K562 (cell line): Measurements from ENCODE around the gene C1QBP. TPM values are rescaled to one million over a fixed set of nuclear protein-coding genes. Genes with fewer than 3 reads are reported as not detected.

ENCODE experiments used
- BMI1 ChIP-seq: fragments of 150-350 bp; IDR thresholded peaks from 2 replicates; pipeline ENCODE4 v1.6.1; 2014; ENCODE audit warnings: low read length
- BRD4 ChIP-seq: fragments of 200-600 bp; sonication (generic); IDR thresholded peaks from 2 replicates; pipeline ENCODE4 v1.6.1; 2017; ENCODE audit warnings: inconsistent platforms
- CCNT2 ChIP-seq: IDR thresholded peaks from 2 replicates; pipeline ENCODE4 v1.6.1; 2011; ENCODE audit warnings: borderline replicate concordance, low read depth, mild to moderate bottlenecking, moderate library complexity, mixed read lengths, low read length; ENCODE audit not compliant: insufficient read length; ENCODE audit errors: extremely low read depth
- FOSL1 ChIP-seq: fragments of 200-800 bp; sonication (Bioruptor generic); conservative IDR thresholded peaks from 2 replicates; pipeline ENCODE4 v1.6.1; 2016; ENCODE audit warnings: missing genetic modification characterization, missing compliant biosample characterization
- GTF2F1 ChIP-seq: IDR thresholded peaks from 2 replicates; pipeline ENCODE4 v1.6.1; 2011; ENCODE audit warnings: low read depth, low read length, improper control_type of control experiment
- HDAC2 ChIP-seq: fragments of 450-650 bp; IDR thresholded peaks from 2 replicates; pipeline ENCODE4 v1.6.1; 2016; ENCODE audit warnings: mild to moderate bottlenecking
- KDM5B ChIP-seq: fragments of 200-600 bp; sonication (generic); IDR thresholded peaks from 2 replicates; pipeline ENCODE4 v1.6.1; 2012; ENCODE audit warnings: low read depth, mild to moderate bottlenecking, moderate library complexity, low read length, control low read depth, inconsistent platforms; ENCODE audit not compliant: insufficient replicate concordance
- NEUROD1 ChIP-seq: fragments of 150-350 bp; IDR thresholded peaks from 2 replicates; pipeline ENCODE4 v1.6.1; 2014; ENCODE audit warnings: borderline replicate concordance, low read length, low read depth; ENCODE audit not compliant: partially characterized antibody
- RBBP5 ChIP-seq: fragments of 200-600 bp; sonication (generic); IDR thresholded peaks from 2 replicates; pipeline ENCODE4 v1.6.1; 2012; ENCODE audit warnings: borderline replicate concordance, mild to moderate bottlenecking, low read length, control low read depth, inconsistent platforms; ENCODE audit not compliant: insufficient read depth, poor library complexity, severe bottlenecking
- RNF2 ChIP-seq: sonication (generic); IDR thresholded peaks from 2 replicates; pipeline ENCODE4 v1.6.1; 2016
- TEAD1 ChIP-seq, 2 experiments: fragments of 450-650 bp in 1 of 2; sonication (generic) in 1 of 2; formaldehyde crosslinking; IDR thresholded peaks; 2 replicates each; pipeline versions ENCODE4 v1.4.0 to v1.8.0; 2020 to 2022; ENCODE audit warnings: mild to moderate bottlenecking in 2 of 2, missing genetic modification reagents in 1 of 2
- VEZF1 ChIP-seq: fragments of 200-800 bp; sonication (Bioruptor generic); IDR thresholded peaks from 2 replicates; pipeline ENCODE4 v1.6.1; 2017; ENCODE audit warnings: missing genetic modification characterization, missing compliant biosample characterization
- ZC3H11A ChIP-seq: IDR thresholded peaks from 2 replicates; pipeline ENCODE4 v1.6.1; 2012; ENCODE audit warnings: low read depth, low read length, improper control_type of control experiment
- ZFPM2 ChIP-seq: fragments of 250-450 bp; sonication (Bioruptor Pico); IDR thresholded peaks from 2 replicates; pipeline ENCODE4 v1.5.1; 2022; ENCODE audit warnings: mild to moderate bottlenecking
- polyA plus RNA-seq, 8 experiments: library from polyadenylated mRNA; depleted of rRNA in 4 of 8; stranded (reverse) in 5 of 8; unstranded in 3 of 8; fragments of >200 nt; fragmentation: Nextera tagmentation in 2 of 8; fragmentation: Illumina TruSeq in 1 of 8; extraction: Ambion mirVana in 2 of 8; extraction: Trizol in 1 of 8; gene quantifications; 2 replicates each; pipeline versions ENCODE4 v1.2.1 to v1.2.3, GENCODE V29; 2011 to 2014; ENCODE audit warnings: inconsistent platforms in 1 of 8, missing spikeins in 1 of 8
- total RNA-seq, 7 experiments: library from RNA; depleted of rRNA in 6 of 7; stranded (reverse); fragments of >200 nt in 6 of 7; fragmentation: Illumina TruSeq in 2 of 7; extraction: Trizol in 2 of 7; gene quantifications; 2 replicates each; pipeline versions ENCODE4 v1.2.1 to v1.2.3, GENCODE V29; 2011 to 2021; ENCODE audit warnings: low replicate concordance in 1 of 7
- TF ChIP-seq, protein P1 (sequence below): fragments of 200-800 bp; sonication (Bioruptor generic); IDR thresholded peaks from 2 replicates; pipeline ENCODE4 v1.6.1; 2017; ENCODE audit warnings: missing genetic modification characterization, missing compliant biosample characterization
- TF ChIP-seq, protein P2 (sequence below): fragments of 450-650 bp; IDR thresholded peaks from 2 replicates; pipeline ENCODE4 v1.6.1; 2018; ENCODE audit not compliant: partially characterized antibody
- TF ChIP-seq, protein P3 (sequence below): fragments of 450-650 bp; IDR thresholded peaks from 2 replicates; pipeline ENCODE4 v1.6.1; 2014; ENCODE audit warnings: low read depth, mild to moderate bottlenecking, moderate library complexity, borderline replicate concordance

The C1QBP gene
- total and polyA plus RNA-seq, 9 of the 15 experiments (the other 6 are each of a cell fraction or from before 2014, with no cell fraction given), result 90.7 to 665 (median 414) TPM

- TF ChIP-seq TEAD1 (CRISPR knock-in tag; IDR thresholded peaks at IDR 0.05) (peak in 1 of 2 experiments; percentile 84; a peak in 2 of 4 replicates), GTF2F1 (peak; percentile 74), RBBP5 (peak; percentile 72), FOSL1 (tag) (0 out of 2 replicates have a peak, but pooled peaks have one; percentile 31), VEZF1 (CRISPR knock-in tag) (peak; percentile 99), BRD4 (no peak; the same call in 1 of the 2 replicates), CCNT2 (peak; percentile 33), BMI1 (no peak), KDM5B (peak; percentile 78), ZC3H11A (no peak), RNF2 (peak; percentile 60; the same call in 1 of the 2 replicates), ZFPM2 (no peak), NEUROD1 (peak; percentile 14), HDAC2 (peak; percentile 62; the same call in 1 of the 2 replicates)
- TF ChIP-seq, protein P1, sequence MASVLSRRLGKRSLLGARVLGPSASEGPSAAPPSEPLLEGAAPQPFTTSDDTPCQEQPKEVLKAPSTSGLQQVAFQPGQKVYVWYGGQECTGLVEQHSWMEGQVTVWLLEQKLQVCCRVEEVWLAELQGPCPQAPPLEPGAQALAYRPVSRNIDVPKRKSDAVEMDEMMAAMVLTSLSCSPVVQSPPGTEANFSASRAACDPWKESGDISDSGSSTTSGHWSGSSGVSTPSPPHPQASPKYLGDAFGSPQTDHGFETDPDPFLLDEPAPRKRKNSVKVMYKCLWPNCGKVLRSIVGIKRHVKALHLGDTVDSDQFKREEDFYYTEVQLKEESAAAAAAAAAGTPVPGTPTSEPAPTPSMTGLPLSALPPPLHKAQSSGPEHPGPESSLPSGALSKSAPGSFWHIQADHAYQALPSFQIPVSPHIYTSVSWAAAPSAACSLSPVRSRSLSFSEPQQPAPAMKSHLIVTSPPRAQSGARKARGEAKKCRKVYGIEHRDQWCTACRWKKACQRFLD (CRISPR knock-in tag), result 0 out of 2 replicates have a peak, but pooled peaks have one; percentile 35
- TF ChIP-seq, protein P2, sequence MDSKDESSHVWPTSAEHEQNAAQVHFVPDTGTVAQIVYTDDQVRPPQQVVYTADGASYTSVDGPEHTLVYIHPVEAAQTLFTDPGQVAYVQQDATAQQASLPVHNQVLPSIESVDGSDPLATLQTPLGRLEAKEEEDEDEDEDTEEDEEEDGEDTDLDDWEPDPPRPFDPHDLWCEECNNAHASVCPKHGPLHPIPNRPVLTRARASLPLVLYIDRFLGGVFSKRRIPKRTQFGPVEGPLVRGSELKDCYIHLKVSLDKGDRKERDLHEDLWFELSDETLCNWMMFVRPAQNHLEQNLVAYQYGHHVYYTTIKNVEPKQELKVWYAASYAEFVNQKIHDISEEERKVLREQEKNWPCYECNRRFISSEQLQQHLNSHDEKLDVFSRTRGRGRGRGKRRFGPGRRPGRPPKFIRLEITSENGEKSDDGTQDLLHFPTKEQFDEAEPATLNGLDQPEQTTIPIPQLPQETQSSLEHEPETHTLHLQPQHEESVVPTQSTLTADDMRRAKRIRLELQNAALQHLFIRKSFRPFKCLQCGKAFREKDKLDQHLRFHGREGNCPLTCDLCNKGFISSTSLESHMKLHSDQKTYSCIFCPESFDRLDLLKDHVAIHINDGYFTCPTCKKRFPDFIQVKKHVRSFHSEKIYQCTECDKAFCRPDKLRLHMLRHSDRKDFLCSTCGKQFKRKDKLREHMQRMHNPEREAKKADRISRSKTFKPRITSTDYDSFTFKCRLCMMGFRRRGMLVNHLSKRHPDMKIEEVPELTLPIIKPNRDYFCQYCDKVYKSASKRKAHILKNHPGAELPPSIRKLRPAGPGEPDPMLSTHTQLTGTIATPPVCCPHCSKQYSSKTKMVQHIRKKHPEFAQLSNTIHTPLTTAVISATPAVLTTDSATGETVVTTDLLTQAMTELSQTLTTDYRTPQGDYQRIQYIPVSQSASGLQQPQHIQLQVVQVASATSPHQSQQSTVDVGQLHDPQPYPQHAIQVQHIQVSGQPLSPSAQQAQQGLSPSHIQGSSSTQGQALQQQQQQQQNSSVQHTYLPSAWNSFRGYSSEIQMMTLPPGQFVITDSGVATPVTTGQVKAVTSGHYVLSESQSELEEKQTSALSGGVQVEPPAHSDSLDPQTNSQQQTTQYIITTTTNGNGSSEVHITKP, result peak; percentile 22
- TF ChIP-seq, protein P3, sequence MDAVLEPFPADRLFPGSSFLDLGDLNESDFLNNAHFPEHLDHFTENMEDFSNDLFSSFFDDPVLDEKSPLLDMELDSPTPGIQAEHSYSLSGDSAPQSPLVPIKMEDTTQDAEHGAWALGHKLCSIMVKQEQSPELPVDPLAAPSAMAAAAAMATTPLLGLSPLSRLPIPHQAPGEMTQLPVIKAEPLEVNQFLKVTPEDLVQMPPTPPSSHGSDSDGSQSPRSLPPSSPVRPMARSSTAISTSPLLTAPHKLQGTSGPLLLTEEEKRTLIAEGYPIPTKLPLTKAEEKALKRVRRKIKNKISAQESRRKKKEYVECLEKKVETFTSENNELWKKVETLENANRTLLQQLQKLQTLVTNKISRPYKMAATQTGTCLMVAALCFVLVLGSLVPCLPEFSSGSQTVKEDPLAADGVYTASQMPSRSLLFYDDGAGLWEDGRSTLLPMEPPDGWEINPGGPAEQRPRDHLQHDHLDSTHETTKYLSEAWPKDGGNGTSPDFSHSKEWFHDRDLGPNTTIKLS, result peak; percentile 73; the same call in 1 of the 2 replicates
Observed at GRCh38 chr17:5486206-5487124, 47.5 kb upstream of the C1QBP start, which contains the start of gene MIS12 (continued).
